ENCODE measurements around the gene MRPS18C.

MRPS18C gene

DNA sequence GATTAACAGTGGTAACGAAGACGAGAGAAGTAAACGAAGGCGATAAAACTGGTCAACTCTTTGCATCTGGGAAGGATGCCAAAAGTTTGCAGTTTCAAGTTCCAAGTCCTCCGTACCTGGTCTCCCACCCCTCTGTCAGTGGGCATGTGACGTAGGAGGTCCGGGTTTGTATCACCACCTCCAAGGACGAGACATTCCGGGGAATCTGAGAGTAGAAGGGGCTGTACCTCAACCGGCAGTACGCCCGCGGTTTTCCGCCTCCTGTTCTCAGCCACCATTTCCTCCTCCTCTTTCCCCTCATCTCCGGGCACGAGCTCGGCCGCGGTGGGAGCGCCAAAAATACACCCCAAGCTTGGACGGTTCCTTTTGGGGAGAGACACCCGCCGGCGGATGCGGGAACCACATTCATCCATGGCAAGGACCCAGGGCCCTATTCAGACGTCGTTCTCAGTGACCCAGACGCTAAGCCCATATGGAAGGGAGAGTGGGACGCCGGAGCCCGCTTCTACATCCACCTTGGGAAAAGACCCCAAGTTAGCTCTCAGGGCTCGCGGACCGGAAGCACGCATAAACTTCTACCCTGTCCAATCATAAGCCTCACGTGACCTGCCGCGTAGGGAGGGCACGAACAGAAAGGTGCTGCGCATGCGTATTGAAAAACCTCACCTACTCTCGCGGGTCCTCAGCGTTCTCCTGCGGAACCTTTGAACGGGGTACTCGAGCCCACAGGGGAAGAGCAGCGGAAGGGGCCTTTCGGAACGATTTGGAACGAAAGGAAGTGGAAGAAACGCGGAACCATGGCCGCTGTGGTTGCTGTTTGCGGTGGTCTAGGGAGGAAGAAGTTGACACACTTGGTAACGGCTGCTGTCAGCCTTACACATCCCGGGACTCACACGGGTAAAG is at the start of gene MRPS18C, which contains the start of gene HELQ:
Gene MRPS18C, plus strand, starts transcription at position 778 of the 903 bp plus-strand sequence. Its CDS starts 20 bp downstream, at position 798.
Gene HELQ, minus strand, starts transcription at position 543 of the 903 bp plus-strand sequence. Its CDS starts 130 bp downstream, at position 413.
- no peaks in the 10 kb centered on the region for H3K9me3 ChIP-seq (ENCODE audit: control insufficient read depth, low read length)
- peak within 1 kb of the TSS; percentile 90 for H3K4me3 ChIP-seq (ENCODE audit: low read length)
- H3K4me1 ChIP-seq (ENCODE audit: control insufficient read depth, insufficient read depth, low read length), result no peaks in the 10 kb centered on the region
- H3K36me3 ChIP-seq (ENCODE audit: control insufficient read depth, insufficient read depth, low read length), result no peaks in the 10 kb centered on the region
- no peaks in the 10 kb centered on the region for H3K27me3 ChIP-seq (ENCODE audit: control insufficient read depth, insufficient read depth, low read length)
- H3K9ac ChIP-seq (ENCODE audit: low read length), result peak within 1 kb of the TSS; percentile 95

DNA sequence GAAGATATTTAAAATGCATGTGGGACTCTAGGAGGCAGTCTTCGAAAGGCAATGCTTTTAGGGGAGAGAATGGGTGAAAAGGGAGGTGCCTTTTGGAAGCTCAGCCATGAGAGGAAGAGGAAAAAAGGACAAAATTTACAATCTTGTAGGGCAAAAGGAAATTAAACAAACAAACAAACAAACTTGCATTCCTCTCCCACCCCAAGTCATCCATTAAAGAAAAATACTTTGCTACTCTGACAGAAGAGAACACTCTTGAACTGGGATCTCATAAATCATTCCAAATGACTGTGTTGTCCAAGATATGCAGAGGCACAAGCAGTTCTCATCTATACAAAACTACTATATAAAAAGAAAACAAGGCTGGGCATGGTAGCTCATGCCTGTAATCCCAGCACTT is 47.0 kb upstream of the MRPS18C start:
- Histone ChIP-seq H3K4me3 (ENCODE audit: low read length) (no peak overlapping the region), H3K36me3 (ENCODE audit: control insufficient read depth, insufficient read depth, low read length) (no peaks in the 10 kb centered on the region), H3K9ac (ENCODE audit: low read length) (no peak overlapping the region), H3K9me3 (ENCODE audit: control insufficient read depth, low read length) (no peaks in the 10 kb centered on the region), H3K4me1 (ENCODE audit: control insufficient read depth, insufficient read depth, low read length) (no peaks in the 10 kb centered on the region), H3K27me3 (ENCODE audit: control insufficient read depth, insufficient read depth, low read length) (no peaks in the 10 kb centered on the region)

DNA sequence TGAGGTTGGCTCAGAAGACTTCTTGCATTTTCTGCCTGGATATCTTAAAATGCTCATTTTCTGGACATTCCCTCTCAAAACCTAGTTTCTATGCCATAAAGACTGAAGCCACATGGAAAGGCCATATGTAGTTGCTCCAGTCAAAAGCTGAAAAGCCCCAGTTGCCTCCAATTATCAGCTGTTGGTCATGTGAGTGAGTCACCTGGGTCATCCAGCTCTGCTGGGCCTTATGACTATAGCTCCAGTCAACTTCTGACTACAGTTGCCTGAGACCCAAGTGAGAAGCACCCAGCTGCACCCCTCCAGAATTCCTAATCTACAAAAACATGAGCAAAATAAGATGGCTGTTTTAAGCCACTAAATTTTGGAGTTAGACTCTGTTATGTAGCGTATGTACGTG is 42.2 kb upstream of the MRPS18C start:
- H3K27me3 ChIP-seq (ENCODE audit: control insufficient read depth, insufficient read depth, low read length), result no peaks in the 10 kb centered on the region
- H3K4me3 ChIP-seq (ENCODE audit: low read length), result no peak overlapping the region
- no peaks in the 10 kb centered on the region for H3K36me3 ChIP-seq (ENCODE audit: control insufficient read depth, insufficient read depth, low read length)
- no peak overlapping the region for H3K9ac ChIP-seq (ENCODE audit: low read length)
- H3K9me3 ChIP-seq (ENCODE audit: control insufficient read depth, low read length), result no peaks in the 10 kb centered on the region
- H3K4me1 ChIP-seq (ENCODE audit: control insufficient read depth, insufficient read depth, low read length), result no peaks in the 10 kb centered on the region

DNA sequence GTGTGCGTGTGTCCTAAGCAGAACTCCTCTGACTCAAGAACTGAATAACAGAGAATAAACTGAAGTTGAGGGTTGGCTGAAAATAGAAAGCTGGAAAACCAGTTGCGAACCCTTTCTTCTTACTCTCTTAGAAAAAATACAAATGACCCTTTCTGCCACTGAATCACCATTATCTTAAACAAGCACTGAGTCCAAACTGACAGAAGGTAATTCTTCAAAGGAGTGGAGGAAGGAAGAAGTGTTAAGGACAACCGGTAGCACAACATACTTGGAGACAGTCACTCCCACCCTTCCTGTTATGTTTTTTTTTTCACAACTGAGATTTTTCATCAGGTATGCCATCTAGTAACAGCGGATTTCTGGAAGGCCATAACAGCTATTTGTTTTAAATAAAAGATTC is 38.3 kb upstream of the MRPS18C start:
- no peak overlapping the region for H3K9ac ChIP-seq (ENCODE audit: low read length)
- no peaks in the 10 kb centered on the region for H3K4me1 ChIP-seq (ENCODE audit: control insufficient read depth, insufficient read depth, low read length)
- H3K27me3 ChIP-seq (ENCODE audit: control insufficient read depth, insufficient read depth, low read length), result no peaks in the 10 kb centered on the region
- no peaks in the 10 kb centered on the region for H3K9me3 ChIP-seq (ENCODE audit: control insufficient read depth, low read length)
- H3K4me3 ChIP-seq (ENCODE audit: low read length), result no peak overlapping the region
- no peaks in the 10 kb centered on the region for H3K36me3 ChIP-seq (ENCODE audit: control insufficient read depth, insufficient read depth, low read length)

DNA sequence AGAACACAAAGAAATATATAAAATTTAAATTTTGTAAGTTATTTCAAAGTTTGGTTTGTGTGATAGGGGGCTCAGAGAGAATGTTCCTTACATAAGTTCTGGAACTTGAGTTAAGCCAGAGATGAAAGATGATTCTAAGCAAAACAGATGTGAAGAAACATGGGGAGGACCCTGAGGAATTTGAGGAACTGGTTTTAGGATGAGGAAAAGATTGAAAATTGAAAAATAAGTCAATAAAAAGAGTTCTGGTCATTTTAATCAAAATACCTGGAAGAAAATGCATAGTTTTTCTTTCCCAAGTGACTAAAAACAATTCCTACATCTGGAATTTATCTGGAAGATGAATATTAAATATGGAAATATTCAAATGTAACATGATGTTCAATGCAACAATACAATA is 37.6 kb upstream of the MRPS18C start:
- H3K4me3 ChIP-seq (ENCODE audit: low read length), result no peak overlapping the region
- H3K9me3 ChIP-seq (ENCODE audit: control insufficient read depth, low read length), result no peaks in the 10 kb centered on the region
- no peaks in the 10 kb centered on the region for H3K36me3 ChIP-seq (ENCODE audit: control insufficient read depth, insufficient read depth, low read length)
- no peaks in the 10 kb centered on the region for H3K4me1 ChIP-seq (ENCODE audit: control insufficient read depth, insufficient read depth, low read length)
- H3K9ac ChIP-seq (ENCODE audit: low read length), result no peak overlapping the region
- no peaks in the 10 kb centered on the region for H3K27me3 ChIP-seq (ENCODE audit: control insufficient read depth, insufficient read depth, low read length)

DNA sequence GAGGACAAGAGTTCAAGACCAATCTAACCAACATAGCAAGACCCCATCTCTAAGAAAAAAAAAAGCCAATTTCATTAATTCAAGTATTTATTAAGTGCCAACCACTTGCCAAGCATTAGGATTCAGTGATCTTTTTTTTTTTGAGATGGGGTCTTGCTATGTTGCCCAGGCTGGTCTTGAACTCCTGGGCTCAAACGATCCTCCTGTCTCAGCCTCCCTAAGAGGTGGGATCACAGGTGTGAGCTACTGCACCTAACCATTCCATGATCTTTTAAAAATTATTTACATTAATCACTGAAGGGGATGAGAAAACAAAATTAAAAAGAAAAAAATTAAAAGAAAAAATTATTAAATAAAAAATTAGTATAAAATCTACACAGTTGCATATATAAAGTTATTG is 24.7 kb upstream of the MRPS18C start:
- Histone ChIP-seq H3K36me3 (ENCODE audit: control insufficient read depth, insufficient read depth, low read length) (no peaks in the 10 kb centered on the region), H3K4me1 (ENCODE audit: control insufficient read depth, insufficient read depth, low read length) (no peaks in the 10 kb centered on the region), H3K9me3 (ENCODE audit: control insufficient read depth, low read length) (no peaks in the 10 kb centered on the region), H3K4me3 (ENCODE audit: low read length) (no peak overlapping the region), H3K27me3 (ENCODE audit: control insufficient read depth, insufficient read depth, low read length) (no peaks in the 10 kb centered on the region), H3K9ac (ENCODE audit: low read length) (no peak overlapping the region)

DNA sequence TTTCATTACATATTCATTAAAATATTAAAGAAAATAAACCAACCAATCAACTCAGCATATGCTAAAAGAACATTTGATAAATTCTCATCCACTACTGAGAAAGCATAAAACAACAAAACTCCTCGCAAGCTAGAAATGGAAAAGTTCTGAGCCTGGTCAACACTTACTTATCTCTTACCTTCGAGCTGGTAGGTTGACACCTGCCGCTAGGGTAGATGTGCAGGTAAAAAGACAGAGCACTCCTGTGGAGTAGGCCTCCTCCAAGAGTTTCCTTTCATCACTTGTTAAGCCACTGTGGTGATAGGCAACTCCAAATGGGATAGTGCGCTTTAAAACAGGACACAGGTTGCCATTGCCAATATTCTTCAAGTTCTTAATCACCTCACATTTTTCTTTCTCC is 19.2 kb upstream of the MRPS18C start:
- H3K9me3 ChIP-seq (ENCODE audit: control insufficient read depth, low read length), result no peaks in the 10 kb centered on the region
- H3K36me3 ChIP-seq (ENCODE audit: control insufficient read depth, insufficient read depth, low read length), result no peaks in the 10 kb centered on the region
- H3K4me3 ChIP-seq (ENCODE audit: low read length), result no peak overlapping the region
- H3K4me1 ChIP-seq (ENCODE audit: control insufficient read depth, insufficient read depth, low read length), result no peaks in the 10 kb centered on the region
- no peaks in the 10 kb centered on the region for H3K27me3 ChIP-seq (ENCODE audit: control insufficient read depth, insufficient read depth, low read length)
- H3K9ac ChIP-seq (ENCODE audit: low read length), result no peak overlapping the region

DNA sequence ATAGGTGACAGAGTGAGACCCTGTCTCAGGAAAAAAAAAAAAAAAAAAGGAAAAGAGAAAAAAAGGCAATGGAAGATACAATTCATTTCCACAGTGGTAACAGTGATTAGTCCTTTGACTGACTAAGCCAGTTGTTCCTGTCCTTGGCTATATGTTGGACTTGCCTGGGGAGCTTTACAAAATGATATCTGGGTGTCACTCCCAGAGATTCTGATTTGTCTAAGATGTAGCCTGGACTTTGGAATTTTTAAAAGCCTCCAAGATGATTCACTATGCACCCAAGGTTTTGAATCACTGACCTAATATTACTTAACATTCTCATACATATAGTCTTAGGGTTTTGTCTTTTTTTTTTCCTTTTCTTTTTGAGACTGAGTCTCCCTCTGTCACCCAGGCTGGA is 17.1 kb upstream of the MRPS18C start:
- Histone ChIP-seq H3K9ac (ENCODE audit: low read length) (no peak overlapping the region), H3K9me3 (ENCODE audit: control insufficient read depth, low read length) (no peaks in the 10 kb centered on the region), H3K36me3 (ENCODE audit: control insufficient read depth, insufficient read depth, low read length) (no peaks in the 10 kb centered on the region), H3K4me3 (ENCODE audit: low read length) (no peak overlapping the region), H3K4me1 (ENCODE audit: control insufficient read depth, insufficient read depth, low read length) (no peaks in the 10 kb centered on the region), H3K27me3 (ENCODE audit: control insufficient read depth, insufficient read depth, low read length) (no peaks in the 10 kb centered on the region)

DNA sequence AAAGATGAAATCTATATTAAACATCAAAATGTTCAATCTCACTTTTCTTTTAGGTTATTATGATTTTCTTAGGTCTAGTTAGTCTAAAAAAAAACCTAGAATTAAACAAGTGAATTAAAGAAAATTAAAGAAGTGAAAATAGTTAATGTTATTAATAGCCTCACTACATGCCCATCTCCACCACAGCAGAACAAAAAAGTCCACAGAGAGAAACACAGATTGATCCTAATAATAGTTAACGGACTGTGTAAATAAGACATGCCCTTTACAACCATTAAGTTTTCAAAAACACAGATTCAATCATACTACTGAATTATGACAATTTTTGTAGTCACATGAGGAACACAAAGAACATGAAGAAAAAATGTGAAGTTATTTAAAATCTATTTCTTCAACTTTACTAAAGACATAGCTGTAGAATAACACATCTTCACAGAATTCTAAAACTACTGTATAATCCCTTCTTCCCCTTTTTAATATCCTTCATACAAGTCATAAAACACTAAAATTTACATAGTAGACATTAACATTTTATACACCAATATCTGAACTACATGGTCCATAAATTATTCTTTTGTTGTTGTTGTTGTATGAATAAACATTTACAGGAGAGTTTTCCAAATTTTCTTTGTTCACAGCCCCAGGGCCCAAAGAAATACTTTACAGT is 15.6 kb upstream of the MRPS18C start:
- Histone ChIP-seq H3K36me3 (ENCODE audit: control insufficient read depth, insufficient read depth, low read length) (no peaks in the 10 kb centered on the region), H3K27me3 (ENCODE audit: control insufficient read depth, insufficient read depth, low read length) (no peaks in the 10 kb centered on the region), H3K4me1 (ENCODE audit: control insufficient read depth, insufficient read depth, low read length) (no peaks in the 10 kb centered on the region), H3K9ac (ENCODE audit: low read length) (no peak overlapping the region), H3K4me3 (ENCODE audit: low read length) (no peak overlapping the region), H3K9me3 (ENCODE audit: control insufficient read depth, low read length) (no peaks in the 10 kb centered on the region)

DNA sequence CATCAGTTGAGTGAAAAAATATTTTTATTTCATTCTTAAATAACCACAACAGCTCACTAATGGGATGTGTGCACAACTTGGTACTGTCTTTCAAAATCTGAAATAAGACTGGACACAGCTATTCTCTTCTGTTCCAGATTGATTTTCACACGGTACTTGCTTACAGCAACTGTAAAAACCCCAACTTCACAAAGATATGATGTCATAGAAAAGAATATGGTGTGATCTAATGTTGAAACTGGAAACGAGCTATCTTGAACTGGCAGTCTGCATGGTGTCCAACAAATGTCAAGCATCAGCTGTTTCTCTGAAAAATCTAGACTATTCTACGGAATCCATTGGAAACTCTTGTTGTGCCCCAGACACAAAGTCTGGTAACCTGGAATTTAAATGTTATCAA is 15.0 kb upstream of the MRPS18C start:
- H3K36me3 ChIP-seq (ENCODE audit: control insufficient read depth, insufficient read depth, low read length), result no peaks in the 10 kb centered on the region
- no peaks in the 10 kb centered on the region for H3K27me3 ChIP-seq (ENCODE audit: control insufficient read depth, insufficient read depth, low read length)
- no peak overlapping the region for H3K4me3 ChIP-seq (ENCODE audit: low read length)
- H3K4me1 ChIP-seq (ENCODE audit: control insufficient read depth, insufficient read depth, low read length), result no peaks in the 10 kb centered on the region
- no peak overlapping the region for H3K9ac ChIP-seq (ENCODE audit: low read length)
- no peaks in the 10 kb centered on the region for H3K9me3 ChIP-seq (ENCODE audit: control insufficient read depth, low read length)

DNA sequence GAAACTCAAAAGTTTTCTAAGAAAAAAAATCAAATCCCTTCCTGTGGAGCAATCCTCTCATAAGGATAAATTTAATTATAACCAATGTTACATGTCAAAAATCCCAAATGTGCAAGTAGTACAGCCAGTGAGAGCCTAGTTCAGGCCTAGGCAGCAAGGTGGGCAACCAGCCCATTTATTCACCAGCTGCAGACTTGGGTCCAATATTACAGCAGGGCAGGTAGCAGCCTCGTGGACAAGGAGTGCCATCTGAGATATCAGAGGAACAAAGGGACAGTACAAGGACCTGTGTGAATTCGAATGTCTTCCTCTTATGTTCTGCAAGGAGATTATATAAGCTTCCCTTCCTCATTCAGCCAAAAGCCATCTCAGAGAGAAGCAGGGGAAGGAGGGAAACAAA is 6.8 kb upstream of the MRPS18C start:
- no peaks in the 10 kb centered on the region for H3K4me1 ChIP-seq (ENCODE audit: control insufficient read depth, insufficient read depth, low read length)
- no peak overlapping the region for H3K4me3 ChIP-seq (ENCODE audit: low read length)
- no peaks in the 10 kb centered on the region for H3K9me3 ChIP-seq (ENCODE audit: control insufficient read depth, low read length)
- H3K27me3 ChIP-seq (ENCODE audit: control insufficient read depth, insufficient read depth, low read length), result no peaks in the 10 kb centered on the region
- no peak overlapping the region for H3K9ac ChIP-seq (ENCODE audit: low read length)
- H3K36me3 ChIP-seq (ENCODE audit: control insufficient read depth, insufficient read depth, low read length), result no peaks in the 10 kb centered on the region

DNA sequence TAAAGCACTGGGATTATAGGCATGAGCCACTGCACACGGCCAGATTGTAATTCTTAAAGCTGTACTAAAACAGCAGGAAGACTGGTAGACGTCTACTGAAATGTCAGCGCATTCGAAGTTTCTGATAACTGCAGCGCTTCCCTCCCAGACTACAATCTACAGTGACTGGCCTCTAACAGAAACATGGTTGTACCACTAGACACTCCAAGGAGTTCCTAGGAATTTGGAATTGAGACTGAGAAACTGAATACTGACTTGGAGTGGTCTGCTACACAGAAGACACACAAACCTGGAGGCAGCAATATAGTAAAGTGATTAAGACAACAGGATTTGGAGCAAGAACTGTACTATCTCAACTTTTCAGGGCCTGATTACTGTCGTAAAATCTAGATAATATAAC is 1.2 kb upstream of the MRPS18C start:
- H3K27me3 ChIP-seq (ENCODE audit: control insufficient read depth, insufficient read depth, low read length), result no peaks in the 10 kb centered on the region
- no peaks in the 10 kb centered on the region for H3K36me3 ChIP-seq (ENCODE audit: control insufficient read depth, insufficient read depth, low read length)
- H3K9ac ChIP-seq (ENCODE audit: low read length), result peak overlapping the region; percentile 95
- no peaks in the 10 kb centered on the region for H3K4me1 ChIP-seq (ENCODE audit: control insufficient read depth, insufficient read depth, low read length)
- H3K9me3 ChIP-seq (ENCODE audit: control insufficient read depth, low read length), result no peaks in the 10 kb centered on the region
- peak overlapping the region; percentile 90 for H3K4me3 ChIP-seq (ENCODE audit: low read length)

Measured in mucosa of stomach (tissue), 1 donor.